Measurements from ENCODE around the gene PACSIN3. TPM values are rescaled to one million over a fixed set of nuclear protein-coding genes. Genes with fewer than 3 reads are reported as not detected.

The PACSIN3 gene
- total RNA-seq, 1 experiment from 2014 or later = 63.1 TPM

GRCh38 chr11:47156951-47157350, 29.3 kb downstream of the PACSIN3 start:
- Histone ChIP-seq H3K79me2 (ENCODE audit: insufficient read depth, low read length) (no peaks in the 10 kb centered on the region), H2AFZ (ENCODE audit: low read depth, low read length, poor library complexity, severe bottlenecking) (no peak overlapping the region), H3K4me1 (ENCODE audit: control insufficient read depth in 1 of 2, insufficient read depth in 2 of 2, low read length in 2 of 2) (no peaks in the 10 kb centered on the region), H3K36me3 (ENCODE audit: control insufficient read depth in 1 of 2, insufficient read depth in 2 of 2, low read length in 2 of 2) (no peaks in the 10 kb centered on the region), H3K27me3 (ENCODE audit: insufficient read depth, low read length) (no peaks in the 10 kb centered on the region), H3K4me2 (ENCODE audit: low read length) (no peak overlapping the region), H3K4me3 (replicated peaks in 1 of 2; ENCODE audit: low read depth in 1 of 2, low read length in 2 of 2) (no peak overlapping the region), H3K9me2 (ENCODE audit: insufficient read depth) (no peaks in the 10 kb centered on the region), H3K27ac (ENCODE audit: low read depth, low read length) (no peak overlapping the region), H3K9ac (ENCODE audit: low read length) (no peak overlapping the region), H4K20me1 (ENCODE audit: insufficient read depth) (no peaks in the 10 kb centered on the region), H3K9me3 (ENCODE audit: control insufficient read depth in 1 of 2, insufficient read depth in 1 of 2, low read depth in 1 of 2, low read length in 2 of 2) (no peaks in the 10 kb centered on the region)
- no TSS peak for BruUV-seq (replicated peaks)
- ATAC-seq (no peak), DNase-seq (ENCODE audit: low read depth, low spot score) (no peak)
- TF ChIP-seq MAX (IDR thresholded peaks at IDR 0.05) (no peak), CTCF (IDR thresholded peaks at IDR 0.05 in 2 of 3, conservative IDR thresholded peaks at IDR 0.05 in 1 of 3; ENCODE audit: borderline replicate concordance in 1 of 3, insufficient read depth in 1 of 3, low read depth in 2 of 3, low read length in 2 of 3) (no peak), ZFX (IDR thresholded peaks at IDR 0.05) (no peak), TCF7L2 (IDR thresholded peaks at IDR 0.05; ENCODE audit: borderline replicate concordance, extremely low read depth, insufficient read depth, insufficient read length) (no peak), CEBPB (IDR thresholded peaks at IDR 0.05; ENCODE audit: low read depth) (no peak), ZNF274 (IDR thresholded peaks at IDR 0.05; ENCODE audit: low read depth, low read length) (no peak), SP1 (IDR thresholded peaks at IDR 0.05; ENCODE audit: low read depth) (no peak), YY1 (IDR thresholded peaks at IDR 0.05; ENCODE audit: extremely low read depth, insufficient replicate concordance, low read depth, low read length) (no peak), POLR2A (IDR thresholded peaks at IDR 0.05; ENCODE audit: borderline replicate concordance, extremely low read depth, insufficient read depth, insufficient read length) (no peak)
- intact Hi-C loops (cut with micrococcal nuclease) = no loop called here
- CTCF ChIA-PET = no interaction called here
- RAD21 ChIA-PET (ENCODE audit: low non-redundant PET in 1 of 2, low total read pairs in 2 of 2, uncharacterized antibody in 2 of 2, unreplicated experiment in 2 of 2) = no interaction called here
- POLR2A ChIA-PET = no interaction called here

- TF ChIP-seq CTCF (IDR thresholded peaks at IDR 0.05 in 2 of 3, conservative IDR thresholded peaks at IDR 0.05 in 1 of 3; ENCODE audit: borderline replicate concordance in 1 of 3, insufficient read depth in 1 of 3, low read depth in 2 of 3, low read length in 2 of 3) (no peak), CBX3 (IDR thresholded peaks at IDR 0.05; ENCODE audit: low read depth) (no peak), ELF1 (IDR thresholded peaks at IDR 0.05; ENCODE audit: borderline replicate concordance, low read depth) (no peak), SIN3A (IDR thresholded peaks at IDR 0.05; ENCODE audit: low read depth) (no peak), JUND (IDR thresholded peaks at IDR 0.05) (no peak), EZH2 (IDR thresholded peaks at IDR 0.05) (no peak)
- H3K4me2 ChIP-seq (ENCODE audit: low read length) = no peak overlapping the region
- RAD21 ChIA-PET (ENCODE audit: low non-redundant PET in 1 of 2, low total read pairs in 2 of 2, uncharacterized antibody in 2 of 2, unreplicated experiment in 2 of 2) = no interaction called here
- H3K27ac ChIP-seq (ENCODE audit: low read depth, low read length) = no peak overlapping the region
- no peaks in the 10 kb centered on the region for H4K20me1 ChIP-seq (ENCODE audit: insufficient read depth)
- DNase-seq (ENCODE audit: low read depth, low spot score) (no peak), ATAC-seq (no peak)
- no TSS peak for BruUV-seq (replicated peaks)
- CTCF ChIA-PET = no interaction called here
- no peaks in the 10 kb centered on the region for H3K27me3 ChIP-seq (ENCODE audit: insufficient read depth, low read length)
- intact Hi-C loops (cut with micrococcal nuclease) = no loop called here
- H3K36me3 ChIP-seq (ENCODE audit: control insufficient read depth in 1 of 2, insufficient read depth in 2 of 2, low read length in 2 of 2) = no peaks in the 10 kb centered on the region
- H3K79me2 ChIP-seq (ENCODE audit: insufficient read depth, low read length) = no peaks in the 10 kb centered on the region
- no peaks in the 10 kb centered on the region for H3K9me3 ChIP-seq (ENCODE audit: control insufficient read depth in 1 of 2, insufficient read depth in 1 of 2, low read depth in 1 of 2, low read length in 2 of 2)
- no peaks in the 10 kb centered on the region for H3K9me2 ChIP-seq (ENCODE audit: insufficient read depth)
- no peaks in the 10 kb centered on the region for H3K4me1 ChIP-seq (ENCODE audit: control insufficient read depth in 1 of 2, insufficient read depth in 2 of 2, low read length in 2 of 2)
- POLR2A ChIA-PET = no interaction called here
- no peak overlapping the region for H2AFZ ChIP-seq (ENCODE audit: low read depth, low read length, poor library complexity, severe bottlenecking)
- H3K9ac ChIP-seq (ENCODE audit: low read length) = no peak overlapping the region
- H3K4me3 ChIP-seq (replicated peaks in 1 of 2; ENCODE audit: low read depth in 1 of 2, low read length in 2 of 2) = no peak overlapping the region
Measured at GRCh38 chr11:47156333-47156732, 29.9 kb downstream of the PACSIN3 start.

All from HCT116 (cell line).